Measurements from ENCODE around the gene ZNF497. TPM values are rescaled to one million over a fixed set of nuclear protein-coding genes. Genes with fewer than 3 reads are reported as not detected.
A peak's percentile ranks its signal among the peaks of the same experiment; 100 is the strongest.

ZNF497 gene
- total and polyA plus RNA-seq, 2 of the 13 experiments (the other 11 are each of a cell fraction or from before 2014, with no cell fraction given): 1.5 to 1.9 TPM

DNA sequence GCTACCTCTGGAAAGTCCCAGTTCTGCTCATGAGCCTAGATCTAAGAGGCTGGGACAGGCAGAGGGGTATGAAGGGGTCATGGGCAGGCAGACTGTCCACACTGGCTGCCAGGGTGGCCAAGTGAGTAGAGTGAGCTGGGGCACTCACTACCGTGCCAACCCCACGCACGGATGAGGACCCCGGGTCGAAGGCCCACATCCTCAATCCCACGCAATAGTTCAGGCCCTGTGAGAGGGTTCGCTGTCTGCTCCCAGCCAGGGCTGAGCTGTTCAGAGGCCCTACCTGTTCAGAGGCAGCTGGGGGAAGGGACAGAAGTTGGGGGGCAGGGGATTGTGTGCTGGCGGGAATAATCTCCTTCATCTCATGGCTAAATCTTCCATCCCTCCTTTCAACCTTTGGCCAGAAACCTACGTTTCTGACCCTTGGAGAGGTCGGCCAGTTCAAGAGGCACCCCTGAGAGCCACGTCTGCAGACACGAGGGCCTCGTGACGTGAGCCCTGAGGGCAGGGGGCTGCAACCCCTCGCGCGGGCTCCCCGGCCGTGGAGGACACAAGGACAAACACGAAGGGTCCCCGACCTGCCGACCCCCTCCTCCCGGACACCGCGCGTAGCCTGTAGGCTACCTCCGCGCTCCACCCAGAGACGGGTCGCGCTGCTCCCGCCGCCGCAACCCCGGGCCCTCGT, 23.5 kb upstream of the ZNF497 start (continued):
- no peak; the same call in 1 of the 2 replicates for TF ChIP-seq ZSCAN22 (CRISPR knock-in tag; IDR thresholded peaks at IDR 0.05)
- no peak for TF ChIP-seq ZKSCAN8 (CRISPR knock-in tag; IDR thresholded peaks at IDR 0.05; ENCODE audit: borderline replicate concordance)
- no peak for TF ChIP-seq SMYD3 (CRISPR knock-in tag; IDR thresholded peaks at IDR 0.05)
- no peak for TF ChIP-seq RXRB (CRISPR knock-in tag; IDR thresholded peaks at IDR 0.05; ENCODE audit: borderline replicate concordance)
- TF ChIP-seq, protein P1, sequence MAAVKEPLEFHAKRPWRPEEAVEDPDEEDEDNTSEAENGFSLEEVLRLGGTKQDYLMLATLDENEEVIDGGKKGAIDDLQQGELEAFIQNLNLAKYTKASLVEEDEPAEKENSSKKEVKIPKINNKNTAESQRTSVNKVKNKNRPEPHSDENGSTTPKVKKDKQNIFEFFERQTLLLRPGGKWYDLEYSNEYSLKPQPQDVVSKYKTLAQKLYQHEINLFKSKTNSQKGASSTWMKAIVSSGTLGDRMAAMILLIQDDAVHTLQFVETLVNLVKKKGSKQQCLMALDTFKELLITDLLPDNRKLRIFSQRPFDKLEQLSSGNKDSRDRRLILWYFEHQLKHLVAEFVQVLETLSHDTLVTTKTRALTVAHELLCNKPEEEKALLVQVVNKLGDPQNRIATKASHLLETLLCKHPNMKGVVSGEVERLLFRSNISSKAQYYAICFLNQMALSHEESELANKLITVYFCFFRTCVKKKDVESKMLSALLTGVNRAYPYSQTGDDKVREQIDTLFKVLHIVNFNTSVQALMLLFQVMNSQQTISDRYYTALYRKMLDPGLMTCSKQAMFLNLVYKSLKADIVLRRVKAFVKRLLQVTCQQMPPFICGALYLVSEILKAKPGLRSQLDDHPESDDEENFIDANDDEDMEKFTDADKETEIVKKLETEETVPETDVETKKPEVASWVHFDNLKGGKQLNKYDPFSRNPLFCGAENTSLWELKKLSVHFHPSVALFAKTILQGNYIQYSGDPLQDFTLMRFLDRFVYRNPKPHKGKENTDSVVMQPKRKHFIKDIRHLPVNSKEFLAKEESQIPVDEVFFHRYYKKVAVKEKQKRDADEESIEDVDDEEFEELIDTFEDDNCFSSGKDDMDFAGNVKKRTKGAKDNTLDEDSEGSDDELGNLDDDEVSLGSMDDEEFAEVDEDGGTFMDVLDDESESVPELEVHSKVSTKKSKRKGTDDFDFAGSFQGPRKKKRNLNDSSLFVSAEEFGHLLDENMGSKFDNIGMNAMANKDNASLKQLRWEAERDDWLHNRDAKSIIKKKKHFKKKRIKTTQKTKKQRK (IDR thresholded peaks at IDR 0.05; ENCODE audit: low read length): no peak
- no peak for TF ChIP-seq NFE2L2 (IDR thresholded peaks at IDR 0.05; ENCODE audit: low read length)
- TF ChIP-seq, protein P2, sequence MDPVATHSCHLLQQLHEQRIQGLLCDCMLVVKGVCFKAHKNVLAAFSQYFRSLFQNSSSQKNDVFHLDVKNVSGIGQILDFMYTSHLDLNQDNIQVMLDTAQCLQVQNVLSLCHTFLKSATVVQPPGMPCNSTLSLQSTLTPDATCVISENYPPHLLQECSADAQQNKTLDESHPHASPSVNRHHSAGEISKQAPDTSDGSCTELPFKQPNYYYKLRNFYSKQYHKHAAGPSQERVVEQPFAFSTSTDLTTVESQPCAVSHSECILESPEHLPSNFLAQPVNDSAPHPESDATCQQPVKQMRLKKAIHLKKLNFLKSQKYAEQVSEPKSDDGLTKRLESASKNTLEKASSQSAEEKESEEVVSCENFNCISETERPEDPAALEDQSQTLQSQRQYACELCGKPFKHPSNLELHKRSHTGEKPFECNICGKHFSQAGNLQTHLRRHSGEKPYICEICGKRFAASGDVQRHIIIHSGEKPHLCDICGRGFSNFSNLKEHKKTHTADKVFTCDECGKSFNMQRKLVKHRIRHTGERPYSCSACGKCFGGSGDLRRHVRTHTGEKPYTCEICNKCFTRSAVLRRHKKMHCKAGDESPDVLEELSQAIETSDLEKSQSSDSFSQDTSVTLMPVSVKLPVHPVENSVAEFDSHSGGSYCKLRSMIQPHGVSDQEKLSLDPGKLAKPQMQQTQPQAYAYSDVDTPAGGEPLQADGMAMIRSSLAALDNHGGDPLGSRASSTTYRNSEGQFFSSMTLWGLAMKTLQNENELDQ (CRISPR knock-in tag; IDR thresholded peaks at IDR 0.05; ENCODE audit: borderline replicate concordance): no peak
- TF ChIP-seq TRIM24 (CRISPR knock-in tag; IDR thresholded peaks at IDR 0.05): no peak
- TF ChIP-seq, protein P3, sequence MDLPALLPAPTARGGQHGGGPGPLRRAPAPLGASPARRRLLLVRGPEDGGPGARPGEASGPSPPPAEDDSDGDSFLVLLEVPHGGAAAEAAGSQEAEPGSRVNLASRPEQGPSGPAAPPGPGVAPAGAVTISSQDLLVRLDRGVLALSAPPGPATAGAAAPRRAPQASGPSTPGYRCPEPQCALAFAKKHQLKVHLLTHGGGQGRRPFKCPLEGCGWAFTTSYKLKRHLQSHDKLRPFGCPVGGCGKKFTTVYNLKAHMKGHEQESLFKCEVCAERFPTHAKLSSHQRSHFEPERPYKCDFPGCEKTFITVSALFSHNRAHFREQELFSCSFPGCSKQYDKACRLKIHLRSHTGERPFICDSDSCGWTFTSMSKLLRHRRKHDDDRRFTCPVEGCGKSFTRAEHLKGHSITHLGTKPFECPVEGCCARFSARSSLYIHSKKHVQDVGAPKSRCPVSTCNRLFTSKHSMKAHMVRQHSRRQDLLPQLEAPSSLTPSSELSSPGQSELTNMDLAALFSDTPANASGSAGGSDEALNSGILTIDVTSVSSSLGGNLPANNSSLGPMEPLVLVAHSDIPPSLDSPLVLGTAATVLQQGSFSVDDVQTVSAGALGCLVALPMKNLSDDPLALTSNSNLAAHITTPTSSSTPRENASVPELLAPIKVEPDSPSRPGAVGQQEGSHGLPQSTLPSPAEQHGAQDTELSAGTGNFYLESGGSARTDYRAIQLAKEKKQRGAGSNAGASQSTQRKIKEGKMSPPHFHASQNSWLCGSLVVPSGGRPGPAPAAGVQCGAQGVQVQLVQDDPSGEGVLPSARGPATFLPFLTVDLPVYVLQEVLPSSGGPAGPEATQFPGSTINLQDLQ (CRISPR knock-in tag; IDR thresholded peaks at IDR 0.05): peak; percentile 82
- TF ChIP-seq, protein P4, sequence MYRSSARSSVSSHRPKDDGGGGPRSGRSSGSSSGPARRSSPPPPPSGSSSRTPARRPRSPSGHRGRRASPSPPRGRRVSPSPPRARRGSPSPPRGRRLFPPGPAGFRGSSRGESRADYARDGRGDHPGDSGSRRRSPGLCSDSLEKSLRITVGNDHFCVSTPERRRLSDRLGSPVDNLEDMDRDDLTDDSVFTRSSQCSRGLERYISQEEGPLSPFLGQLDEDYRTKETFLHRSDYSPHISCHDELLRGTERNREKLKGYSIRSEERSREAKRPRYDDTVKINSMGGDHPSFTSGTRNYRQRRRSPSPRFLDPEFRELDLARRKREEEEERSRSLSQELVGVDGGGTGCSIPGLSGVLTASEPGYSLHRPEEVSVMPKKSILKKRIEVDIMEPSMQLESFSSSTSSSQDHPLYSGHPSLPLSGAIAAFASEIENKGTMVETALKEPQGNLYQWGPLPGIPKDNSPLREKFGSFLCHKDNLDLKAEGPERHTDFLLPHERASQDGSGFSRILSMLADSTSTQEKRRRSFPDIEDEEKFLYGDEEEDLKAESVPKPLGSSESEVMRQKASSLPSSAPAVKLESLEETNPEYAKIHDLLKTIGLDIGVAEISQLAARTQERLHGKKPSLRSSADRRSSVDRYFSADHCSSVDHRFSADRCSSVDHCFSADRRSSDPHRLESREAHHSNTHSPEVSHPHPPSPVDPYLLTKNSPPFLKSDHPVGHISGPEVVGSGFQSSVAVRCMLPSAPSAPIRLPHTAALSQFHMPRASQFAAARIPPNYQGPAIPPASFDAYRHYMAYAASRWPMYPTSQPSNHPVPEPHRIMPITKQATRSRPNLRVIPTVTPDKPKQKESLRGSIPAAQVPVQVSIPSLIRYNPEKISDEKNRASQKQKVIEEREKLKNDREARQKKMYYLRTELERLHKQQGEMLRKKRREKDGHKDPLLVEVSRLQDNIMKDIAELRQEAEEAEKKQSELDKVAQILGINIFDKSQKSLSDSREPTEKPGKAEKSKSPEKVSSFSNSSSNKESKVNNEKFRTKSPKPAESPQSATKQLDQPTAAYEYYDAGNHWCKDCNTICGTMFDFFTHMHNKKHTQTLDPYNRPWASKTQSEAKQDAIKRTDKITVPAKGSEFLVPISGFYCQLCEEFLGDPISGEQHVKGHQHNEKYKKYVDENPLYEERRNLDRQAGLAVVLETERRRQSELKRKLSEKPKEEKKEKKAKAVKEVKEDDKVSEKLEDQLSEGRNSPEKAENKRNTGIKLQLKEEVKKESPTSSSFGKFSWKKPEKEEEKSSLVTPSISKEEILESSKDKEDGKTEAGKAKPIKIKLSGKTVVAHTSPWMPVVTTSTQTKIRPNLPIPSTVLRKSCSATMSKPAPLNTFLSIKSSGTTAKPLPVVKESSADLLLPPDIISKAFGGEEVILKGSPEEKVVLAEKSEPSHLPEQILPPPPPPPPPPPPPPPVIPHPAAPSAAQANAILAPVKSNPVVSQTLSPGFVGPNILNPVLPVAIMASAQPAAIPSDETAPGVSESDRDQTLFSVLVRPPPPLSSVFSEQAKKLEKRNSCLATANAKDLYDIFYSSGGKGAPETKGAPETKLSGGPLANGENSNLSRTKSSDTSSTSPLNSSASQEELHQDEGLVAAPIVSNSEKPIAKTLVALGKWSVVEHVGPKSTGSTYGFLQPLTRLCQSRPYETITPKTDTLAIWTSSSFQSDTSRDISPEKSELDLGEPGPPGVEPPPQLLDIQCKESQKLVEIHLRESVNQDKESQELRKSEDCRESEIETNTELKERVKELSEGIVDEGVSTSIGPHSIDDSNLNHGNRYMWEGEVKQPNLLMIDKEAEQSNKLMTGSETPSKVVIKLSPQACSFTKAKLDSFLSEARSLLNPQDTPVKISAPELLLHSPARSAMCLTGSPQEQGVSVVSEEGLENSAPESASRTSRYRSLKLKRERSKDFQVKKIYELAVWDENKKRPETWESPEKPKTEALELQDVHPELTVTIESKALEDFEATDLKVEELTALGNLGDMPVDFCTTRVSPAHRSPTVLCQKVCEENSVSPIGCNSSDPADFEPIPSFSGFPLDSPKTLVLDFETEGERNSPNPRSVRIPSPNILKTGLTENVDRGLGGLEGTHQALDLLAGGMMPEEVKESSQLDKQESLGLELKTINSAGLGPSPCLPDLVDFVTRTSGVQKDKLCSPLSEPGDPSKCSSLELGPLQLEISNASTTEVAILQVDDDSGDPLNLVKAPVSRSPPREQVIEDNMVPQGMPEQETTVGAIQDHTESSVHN (CRISPR knock-in tag; IDR thresholded peaks at IDR 0.05): peak; percentile 19; the same call in 1 of the 2 replicates
